Smooth muscle cell (in vitro differentiated cells): ENCODE results near the gene GABBR2. TPM values are rescaled to one million over a fixed set of nuclear protein-coding genes. Genes with fewer than 3 reads are reported as not detected.

Source experiments
- DNase-seq: peaks from one replicate; lab custom pipeline; 2025; ENCODE audit not compliant: unreplicated experiment; lab: John Stamatoyannopoulos, UW
- H2AFZ ChIP-seq: fragments of 200-600 bp; sonication (generic); 2 replicates; pipeline ENCODE4 v1.6.0; 2016; ENCODE audit warnings: antibody characterized with exemption, low read depth, mild to moderate bottlenecking
- H3F3A ChIP-seq: fragments of 200-600 bp; sonication (generic); 2 replicates; pipeline ENCODE4 v1.6.0; 2017; ENCODE audit warnings: antibody characterized with exemption, low read depth
- H3K27ac ChIP-seq: fragments of 200-600 bp; sonication (generic); 2 replicates; pipeline ENCODE4 v1.5.1; 2016; ENCODE audit warnings: low read depth, mild to moderate bottlenecking
- H3K27me3 ChIP-seq: fragments of 200-600 bp; sonication (generic); 2 replicates; pipeline ENCODE4 v1.6.1; 2016; ENCODE audit warnings: low read depth, mild to moderate bottlenecking
- H3K36me3 ChIP-seq: fragments of 200-600 bp; sonication (generic); 2 replicates; pipeline ENCODE4 v1.5.1; 2016; ENCODE audit warnings: low read depth
- H3K4me1 ChIP-seq: fragments of 200-600 bp; sonication (generic); 2 replicates; pipeline ENCODE4 v1.5.1; 2016; ENCODE audit warnings: low read depth
- H3K4me2 ChIP-seq: fragments of 200-600 bp; sonication (generic); 2 replicates; pipeline ENCODE4 v1.6.0; 2016; ENCODE audit warnings: mild to moderate bottlenecking
- H3K4me3 ChIP-seq: fragments of 200-600 bp; sonication (generic); 2 replicates; pipeline ENCODE4 v1.5.1; 2016; ENCODE audit warnings: mild to moderate bottlenecking
- H3K79me2 ChIP-seq: fragments of 200-600 bp; sonication (generic); 2 replicates; pipeline ENCODE4 v1.6.0; 2016; ENCODE audit warnings: low read depth, mild to moderate bottlenecking
- H3K9ac ChIP-seq: fragments of 200-600 bp; sonication (generic); 2 replicates; pipeline ENCODE4 v1.6.0; 2016; ENCODE audit warnings: low read depth
- H3K9me3 ChIP-seq: fragments of 200-600 bp; sonication (generic); replicated peaks from 2 replicates; pipeline ENCODE4 v1.5.1; 2016; ENCODE audit warnings: low read depth
- H4K20me1 ChIP-seq: fragments of 200-600 bp; sonication (generic); 2 replicates; pipeline ENCODE4 v1.6.0; 2016; ENCODE audit warnings: low read depth
- WGBS: methylation state at CpG from one replicate; pipeline ENCODE4 v1.1.7; 2016; ENCODE audit warnings: low lambda C conversion rate; 5-methylcytosine and 5-hydroxymethylcytosine counted together
- polyA plus RNA-seq: library from polyadenylated mRNA; unstranded; fragments of >200 nt; fragmentation: Nextera tagmentation; extraction: Ambion mirVana; gene quantifications from 2 replicates; pipeline ENCODE4 v1.2.1, GENCODE V29; 2016
- total RNA-seq: library from RNA; depleted of rRNA; stranded (reverse); fragments of >200 nt; gene quantifications from 2 replicates; pipeline ENCODE4 v1.2.3, GENCODE V29; 2014
- TF ChIP-seq, protein P1 (sequence below): fragments of 200-600 bp; sonication (generic); IDR thresholded peaks from 2 replicates; pipeline ENCODE4 v1.5.1; 2017; ENCODE audit warnings: borderline replicate concordance, mild to moderate bottlenecking, antibody characterized with exemption; ENCODE audit not compliant: insufficient read depth, poor library complexity, severe bottlenecking

Gene GABBR2
- total and polyA plus RNA-seq, 2 experiments from 2014 or later: 0.25 TPM; not detected in 1

DNA sequence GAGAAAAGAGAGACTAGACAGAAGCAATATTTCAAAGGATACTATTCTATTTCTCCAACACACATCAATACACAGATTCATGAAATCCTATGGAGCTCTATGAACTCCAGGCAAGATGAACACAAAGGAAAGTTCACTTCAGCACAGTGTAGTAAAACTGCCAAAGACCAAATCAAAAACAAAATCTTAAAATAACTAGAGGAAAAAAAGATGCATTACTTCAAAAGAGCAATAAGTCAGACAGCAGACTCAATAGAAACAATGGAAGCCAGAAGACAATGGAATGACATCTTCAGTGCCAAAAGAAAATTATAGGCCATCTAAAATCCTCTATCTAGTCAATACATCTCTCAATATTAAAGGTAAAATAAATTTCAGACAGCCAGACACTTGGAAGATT lies 248.0 kb downstream of the GABBR2 start:
- no peaks in the 10 kb centered on the region for H3K27me3 ChIP-seq
- peaks cover 5% of the 10 kb centered on the region for H3K9me3 ChIP-seq
- no peaks in the 10 kb centered on the region for H3K79me2 ChIP-seq
- H3K4me3 ChIP-seq: no peak overlapping the region
- no peak overlapping the region for H2AFZ ChIP-seq
- H3K27ac ChIP-seq: no peak overlapping the region
- no peaks in the 10 kb centered on the region for H3K4me1 ChIP-seq
- H3K4me2 ChIP-seq: no peak overlapping the region
- no peaks in the 10 kb centered on the region for H3F3A ChIP-seq
- no peak overlapping the region for H3K9ac ChIP-seq
- DNase-seq: no peak
- TF ChIP-seq, protein P1, sequence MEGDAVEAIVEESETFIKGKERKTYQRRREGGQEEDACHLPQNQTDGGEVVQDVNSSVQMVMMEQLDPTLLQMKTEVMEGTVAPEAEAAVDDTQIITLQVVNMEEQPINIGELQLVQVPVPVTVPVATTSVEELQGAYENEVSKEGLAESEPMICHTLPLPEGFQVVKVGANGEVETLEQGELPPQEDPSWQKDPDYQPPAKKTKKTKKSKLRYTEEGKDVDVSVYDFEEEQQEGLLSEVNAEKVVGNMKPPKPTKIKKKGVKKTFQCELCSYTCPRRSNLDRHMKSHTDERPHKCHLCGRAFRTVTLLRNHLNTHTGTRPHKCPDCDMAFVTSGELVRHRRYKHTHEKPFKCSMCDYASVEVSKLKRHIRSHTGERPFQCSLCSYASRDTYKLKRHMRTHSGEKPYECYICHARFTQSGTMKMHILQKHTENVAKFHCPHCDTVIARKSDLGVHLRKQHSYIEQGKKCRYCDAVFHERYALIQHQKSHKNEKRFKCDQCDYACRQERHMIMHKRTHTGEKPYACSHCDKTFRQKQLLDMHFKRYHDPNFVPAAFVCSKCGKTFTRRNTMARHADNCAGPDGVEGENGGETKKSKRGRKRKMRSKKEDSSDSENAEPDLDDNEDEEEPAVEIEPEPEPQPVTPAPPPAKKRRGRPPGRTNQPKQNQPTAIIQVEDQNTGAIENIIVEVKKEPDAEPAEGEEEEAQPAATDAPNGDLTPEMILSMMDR: no peak
- H3K36me3 ChIP-seq: no peaks in the 10 kb centered on the region
- no peaks in the 10 kb centered on the region for H4K20me1 ChIP-seq

DNA sequence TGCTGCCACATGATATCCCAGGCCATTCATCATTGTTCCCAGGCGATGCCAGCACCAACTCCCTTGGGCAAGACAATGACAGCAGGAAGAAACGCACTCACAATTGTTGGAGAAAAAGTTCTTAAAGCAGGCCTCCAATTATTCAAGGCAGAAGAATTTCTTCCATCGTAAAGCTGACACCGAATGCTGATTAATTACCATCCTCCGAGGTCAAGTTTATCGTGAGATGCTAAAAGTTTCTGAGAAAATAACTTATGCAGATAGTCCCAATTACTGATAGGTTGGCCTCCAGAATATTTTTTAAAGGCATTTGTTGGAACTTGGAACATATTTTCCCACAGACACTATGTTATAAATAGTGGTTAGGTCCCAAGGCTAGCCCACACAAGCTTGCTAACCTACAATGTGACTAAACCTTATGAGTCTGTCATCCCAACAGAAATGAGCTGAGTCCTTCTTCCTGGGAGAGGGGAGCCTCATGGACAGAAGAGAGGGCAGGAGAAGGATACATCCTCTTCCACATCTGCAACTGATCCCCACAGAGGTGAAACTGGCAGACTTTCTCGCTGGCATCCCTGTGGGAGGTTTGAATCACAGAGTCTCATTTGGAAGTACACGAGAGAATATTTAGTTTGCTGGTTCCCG lies 250.9 kb downstream of the GABBR2 start:
- H3K4me1 ChIP-seq: no peaks in the 10 kb centered on the region
- no peak overlapping the region for H3K9ac ChIP-seq
- no peaks in the 10 kb centered on the region for H3K79me2 ChIP-seq
- no peaks in the 10 kb centered on the region for H3F3A ChIP-seq
- TF ChIP-seq, protein P1: no peak
- H3K4me2 ChIP-seq: no peak overlapping the region
- H2AFZ ChIP-seq: no peak overlapping the region
- no peaks in the 10 kb centered on the region for H4K20me1 ChIP-seq
- no peak overlapping the region for H3K4me3 ChIP-seq
- peaks cover 5% of the 10 kb centered on the region for H3K9me3 ChIP-seq
- H3K36me3 ChIP-seq: no peaks in the 10 kb centered on the region
- 74% methylated on average over 9 of the region's 9 CpGs for WGBS
- H3K27me3 ChIP-seq: no peaks in the 10 kb centered on the region
- no peak overlapping the region for H3K27ac ChIP-seq
- no peak for DNase-seq

DNA sequence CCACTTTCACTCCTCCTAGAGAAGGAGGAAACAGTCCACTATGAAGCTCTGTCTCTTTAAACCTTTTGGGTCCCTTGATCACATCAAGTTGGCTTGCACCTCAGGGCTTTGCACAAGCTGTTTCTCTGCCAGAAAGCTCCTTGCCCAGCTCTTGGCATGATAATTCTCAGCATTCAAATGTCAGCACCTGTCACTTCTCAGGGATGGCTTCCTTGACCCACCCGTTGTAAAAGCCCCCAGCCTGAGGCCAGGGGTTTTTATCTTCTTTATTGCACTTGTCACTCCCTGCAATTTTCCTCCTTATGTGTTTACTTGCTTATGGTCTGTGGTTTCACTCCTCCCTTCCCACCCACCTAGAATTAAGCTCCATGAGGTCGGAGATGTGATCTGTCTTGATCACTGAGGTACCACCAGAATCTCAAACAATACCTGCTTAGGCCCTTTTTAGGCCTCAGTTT lies 252.6 kb downstream of the GABBR2 start:
- 76% methylated on average over 2 of the region's 2 CpGs for WGBS
- Histone ChIP-seq H3K4me3 (no peak overlapping the region), H3K79me2 (no peaks in the 10 kb centered on the region), H3K36me3 (no peaks in the 10 kb centered on the region), H3K27ac (no peak overlapping the region), H3F3A (no peaks in the 10 kb centered on the region), H3K9me3 (peaks cover 5% of the 10 kb centered on the region), H4K20me1 (no peaks in the 10 kb centered on the region), H3K9ac (no peak overlapping the region), H3K27me3 (no peaks in the 10 kb centered on the region), H3K4me2 (no peak overlapping the region), H3K4me1 (no peaks in the 10 kb centered on the region), H2AFZ (no peak overlapping the region)
- DNase-seq: no peak
- TF ChIP-seq, protein P1: no peak
